HepG2 (cell line): ENCODE data around the gene BCAS3. TPM values are rescaled to one million over a fixed set of nuclear protein-coding genes. Genes with fewer than 3 reads are reported as not detected.

Experiments
- BRCA1 ChIP-seq: sonication (generic); formaldehyde crosslinking; IDR thresholded peaks from 2 replicates; pipeline ENCODE4 v1.4.0; 2020; ENCODE audit warnings: missing genetic modification reagents
- CBX5 ChIP-seq: sonication (generic); formaldehyde crosslinking; IDR thresholded peaks from 2 replicates; pipeline ENCODE4 v1.4.0; 2020; ENCODE audit warnings: missing genetic modification reagents, borderline replicate concordance
- CEBPB ChIP-seq: IDR thresholded peaks from 2 replicates; pipeline ENCODE4 v1.6.1; 2011; ENCODE audit warnings: low read depth, low read length, improper control_type of control experiment, borderline replicate concordance
- CEBPG ChIP-seq: IDR thresholded peaks from 2 replicates; pipeline ENCODE4 v1.6.1; 2016
- FOXJ3 ChIP-seq: sonication (generic); formaldehyde crosslinking; IDR thresholded peaks from 2 replicates; pipeline ENCODE4 v1.4.0; 2020; ENCODE audit warnings: missing genetic modification reagents, mild to moderate bottlenecking, borderline replicate concordance
- WIZ ChIP-seq: sonication (generic); formaldehyde crosslinking; IDR thresholded peaks from 2 replicates; pipeline ENCODE4 v1.5.1; 2020; ENCODE audit warnings: mild to moderate bottlenecking, missing genetic modification reagents
- ZNF232 ChIP-seq: sonication (generic); formaldehyde crosslinking; IDR thresholded peaks from 2 replicates; pipeline ENCODE4 v1.4.0; 2020; ENCODE audit warnings: missing genetic modification reagents, borderline replicate concordance
- ZNF296 ChIP-seq: sonication (generic); formaldehyde crosslinking; conservative IDR thresholded peaks from 2 replicates; pipeline ENCODE4 v1.5.0; 2020; ENCODE audit warnings: mild to moderate bottlenecking, missing genetic modification reagents
- polyA plus RNA-seq, 8 experiments: library from polyadenylated mRNA; depleted of rRNA in 3 of 8; stranded (reverse) in 7 of 8; unstranded in 1 of 8; fragments of >200 nt; fragmentation: Illumina TruSeq in 4 of 8; extraction: Trizol in 4 of 8; gene quantifications; 2 replicates each; pipeline versions ENCODE4 v1.2.1 to v1.2.3, GENCODE V29; 2011 to 2016; ENCODE audit warnings: low read depth in 4 of 8, missing spikeins in 1 of 8, mixed read lengths in 1 of 8; ENCODE audit not compliant: insufficient read depth in 1 of 8
- total RNA-seq, 5 experiments: library from RNA; depleted of rRNA; stranded (reverse); fragments of >200 nt; fragmentation: Illumina TruSeq; extraction: Trizol; gene quantifications; 2 replicates each; pipeline ENCODE4 v1.2.3, GENCODE V29; 2016; ENCODE audit warnings: low read depth in 1 of 5
- TF ChIP-seq, protein P1 (sequence below): IDR thresholded peaks from 2 replicates; pipeline ENCODE4 v1.6.1; 2016; ENCODE audit warnings: low read depth, missing genetic modification reagents, missing compliant biosample characterization
- TF ChIP-seq, protein P2 (sequence below): sonication (generic); formaldehyde crosslinking; IDR thresholded peaks from 2 replicates; pipeline ENCODE4 v1.4.0; 2020; ENCODE audit warnings: missing genetic modification reagents, mild to moderate bottlenecking, borderline replicate concordance
- TF ChIP-seq, protein P3 (sequence below): IDR thresholded peaks from 2 replicates; pipeline ENCODE4 v1.6.1; 2016; ENCODE audit warnings: mild to moderate bottlenecking, missing biosample characterization, missing genetic modification reagents
- TF ChIP-seq, protein P4 (sequence below): sonication (generic); formaldehyde crosslinking; IDR thresholded peaks from 2 replicates; pipeline ENCODE4 v1.5.1; 2020; ENCODE audit warnings: missing genetic modification reagents, mild to moderate bottlenecking, borderline replicate concordance
- TF ChIP-seq, protein P5 (sequence below): sonication (generic); formaldehyde crosslinking; IDR thresholded peaks from 2 replicates; pipeline ENCODE4 v1.4.0; 2020; ENCODE audit warnings: missing genetic modification reagents
- TF ChIP-seq, protein P6 (sequence below): sonication (generic); formaldehyde crosslinking; IDR thresholded peaks from 2 replicates; pipeline ENCODE4 v1.5.0; 2020; ENCODE audit warnings: mild to moderate bottlenecking, missing genetic modification reagents

BCAS3 gene
- total and polyA plus RNA-seq, 2 of the 13 experiments (the other 11 are each of a cell fraction or from before 2014, with no cell fraction given): 10.7 to 11.2 TPM

DNA sequence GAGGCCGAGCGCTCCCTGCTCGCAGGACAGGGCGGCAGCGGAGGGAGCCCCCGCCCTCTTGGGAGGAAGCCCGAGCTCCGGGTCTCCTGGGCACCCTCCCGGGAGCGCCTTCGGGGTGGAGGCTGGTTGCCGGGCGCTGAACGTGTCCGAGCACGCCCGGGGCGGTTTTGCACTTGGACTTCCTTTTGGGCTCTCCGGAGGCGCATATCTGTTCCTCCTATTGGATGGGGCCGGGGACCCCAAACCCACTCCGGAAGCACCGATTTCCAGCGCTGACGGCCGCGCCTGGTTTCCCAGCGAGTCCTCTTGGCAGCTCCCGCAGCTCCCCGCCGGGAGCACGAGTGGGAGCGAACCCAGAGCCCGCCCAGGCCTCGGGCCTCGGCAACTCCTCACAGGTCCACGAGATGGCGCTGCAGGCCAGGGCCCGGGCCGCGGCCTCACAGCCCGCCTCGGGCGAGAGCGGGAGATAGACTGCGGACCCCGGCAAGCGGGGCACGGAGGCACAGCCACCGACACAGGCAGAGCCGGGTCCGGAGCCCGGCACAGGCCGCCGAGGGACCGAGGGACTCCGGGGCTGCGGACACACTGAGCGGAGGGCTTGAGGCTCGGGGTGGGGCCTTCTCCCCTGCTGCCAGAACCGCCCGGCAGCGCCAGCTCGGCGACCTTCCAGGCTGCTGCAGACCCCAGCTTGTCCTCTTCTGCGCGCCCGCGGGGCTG lies 734.6 kb downstream of the BCAS3 start (continued):
- TF ChIP-seq, protein P1, sequence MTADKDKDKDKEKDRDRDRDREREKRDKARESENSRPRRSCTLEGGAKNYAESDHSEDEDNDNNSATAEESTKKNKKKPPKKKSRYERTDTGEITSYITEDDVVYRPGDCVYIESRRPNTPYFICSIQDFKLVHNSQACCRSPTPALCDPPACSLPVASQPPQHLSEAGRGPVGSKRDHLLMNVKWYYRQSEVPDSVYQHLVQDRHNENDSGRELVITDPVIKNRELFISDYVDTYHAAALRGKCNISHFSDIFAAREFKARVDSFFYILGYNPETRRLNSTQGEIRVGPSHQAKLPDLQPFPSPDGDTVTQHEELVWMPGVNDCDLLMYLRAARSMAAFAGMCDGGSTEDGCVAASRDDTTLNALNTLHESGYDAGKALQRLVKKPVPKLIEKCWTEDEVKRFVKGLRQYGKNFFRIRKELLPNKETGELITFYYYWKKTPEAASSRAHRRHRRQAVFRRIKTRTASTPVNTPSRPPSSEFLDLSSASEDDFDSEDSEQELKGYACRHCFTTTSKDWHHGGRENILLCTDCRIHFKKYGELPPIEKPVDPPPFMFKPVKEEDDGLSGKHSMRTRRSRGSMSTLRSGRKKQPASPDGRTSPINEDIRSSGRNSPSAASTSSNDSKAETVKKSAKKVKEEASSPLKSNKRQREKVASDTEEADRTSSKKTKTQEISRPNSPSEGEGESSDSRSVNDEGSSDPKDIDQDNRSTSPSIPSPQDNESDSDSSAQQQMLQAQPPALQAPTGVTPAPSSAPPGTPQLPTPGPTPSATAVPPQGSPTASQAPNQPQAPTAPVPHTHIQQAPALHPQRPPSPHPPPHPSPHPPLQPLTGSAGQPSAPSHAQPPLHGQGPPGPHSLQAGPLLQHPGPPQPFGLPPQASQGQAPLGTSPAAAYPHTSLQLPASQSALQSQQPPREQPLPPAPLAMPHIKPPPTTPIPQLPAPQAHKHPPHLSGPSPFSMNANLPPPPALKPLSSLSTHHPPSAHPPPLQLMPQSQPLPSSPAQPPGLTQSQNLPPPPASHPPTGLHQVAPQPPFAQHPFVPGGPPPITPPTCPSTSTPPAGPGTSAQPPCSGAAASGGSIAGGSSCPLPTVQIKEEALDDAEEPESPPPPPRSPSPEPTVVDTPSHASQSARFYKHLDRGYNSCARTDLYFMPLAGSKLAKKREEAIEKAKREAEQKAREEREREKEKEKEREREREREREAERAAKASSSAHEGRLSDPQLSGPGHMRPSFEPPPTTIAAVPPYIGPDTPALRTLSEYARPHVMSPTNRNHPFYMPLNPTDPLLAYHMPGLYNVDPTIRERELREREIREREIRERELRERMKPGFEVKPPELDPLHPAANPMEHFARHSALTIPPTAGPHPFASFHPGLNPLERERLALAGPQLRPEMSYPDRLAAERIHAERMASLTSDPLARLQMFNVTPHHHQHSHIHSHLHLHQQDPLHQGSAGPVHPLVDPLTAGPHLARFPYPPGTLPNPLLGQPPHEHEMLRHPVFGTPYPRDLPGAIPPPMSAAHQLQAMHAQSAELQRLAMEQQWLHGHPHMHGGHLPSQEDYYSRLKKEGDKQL (CRISPR knock-in tag): peak; percentile 37; the same call in 1 of the 2 replicates
- TF ChIP-seq, protein P2, sequence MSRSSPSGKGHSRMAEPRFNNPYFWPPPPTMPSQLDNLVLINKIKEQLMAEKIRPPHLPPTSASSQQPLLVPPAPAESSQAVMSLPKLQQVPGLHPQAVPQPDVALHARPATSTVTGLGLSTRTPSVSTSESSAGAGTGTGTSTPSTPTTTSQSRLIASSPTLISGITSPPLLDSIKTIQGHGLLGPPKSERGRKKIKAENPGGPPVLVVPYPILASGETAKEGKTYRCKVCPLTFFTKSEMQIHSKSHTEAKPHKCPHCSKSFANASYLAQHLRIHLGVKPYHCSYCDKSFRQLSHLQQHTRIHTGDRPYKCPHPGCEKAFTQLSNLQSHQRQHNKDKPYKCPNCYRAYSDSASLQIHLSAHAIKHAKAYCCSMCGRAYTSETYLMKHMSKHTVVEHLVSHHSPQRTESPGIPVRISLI (CRISPR knock-in tag): peak; percentile 46; the same call in 1 of the 2 replicates
- TF ChIP-seq, protein P3, sequence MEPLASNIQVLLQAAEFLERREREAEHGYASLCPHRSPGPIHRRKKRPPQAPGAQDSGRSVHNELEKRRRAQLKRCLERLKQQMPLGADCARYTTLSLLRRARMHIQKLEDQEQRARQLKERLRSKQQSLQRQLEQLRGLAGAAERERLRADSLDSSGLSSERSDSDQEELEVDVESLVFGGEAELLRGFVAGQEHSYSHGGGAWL (CRISPR knock-in tag): peak; percentile 93
- TF ChIP-seq, protein P4, sequence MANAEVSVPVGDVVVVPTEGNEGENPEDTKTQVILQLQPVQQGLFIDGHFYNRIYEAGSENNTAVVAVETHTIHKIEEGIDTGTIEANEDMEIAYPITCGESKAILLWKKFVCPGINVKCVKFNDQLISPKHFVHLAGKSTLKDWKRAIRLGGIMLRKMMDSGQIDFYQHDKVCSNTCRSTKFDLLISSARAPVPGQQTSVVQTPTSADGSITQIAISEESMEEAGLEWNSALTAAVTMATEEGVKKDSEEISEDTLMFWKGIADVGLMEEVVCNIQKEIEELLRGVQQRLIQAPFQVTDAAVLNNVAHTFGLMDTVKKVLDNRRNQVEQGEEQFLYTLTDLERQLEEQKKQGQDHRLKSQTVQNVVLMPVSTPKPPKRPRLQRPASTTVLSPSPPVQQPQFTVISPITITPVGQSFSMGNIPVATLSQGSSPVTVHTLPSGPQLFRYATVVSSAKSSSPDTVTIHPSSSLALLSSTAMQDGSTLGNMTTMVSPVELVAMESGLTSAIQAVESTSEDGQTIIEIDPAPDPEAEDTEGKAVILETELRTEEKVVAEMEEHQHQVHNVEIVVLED (CRISPR knock-in tag): no peak
- TF ChIP-seq WIZ (CRISPR knock-in tag) (no peak; the same call in 1 of the 2 replicates), ZNF296 (CRISPR knock-in tag) (no peak; the same call in 1 of the 2 replicates), BRCA1 (CRISPR knock-in tag) (peak; percentile 93; the same call in 1 of the 2 replicates), ZNF232 (CRISPR knock-in tag) (peak; percentile 44; the same call in 1 of the 2 replicates), CEBPG (CRISPR knock-in tag) (peak; percentile 20; the same call in 1 of the 2 replicates), CEBPB (no peak), CBX5 (no peak), FOXJ3 (CRISPR knock-in tag) (peak; percentile 19; the same call in 1 of the 2 replicates)
- TF ChIP-seq, protein P5, sequence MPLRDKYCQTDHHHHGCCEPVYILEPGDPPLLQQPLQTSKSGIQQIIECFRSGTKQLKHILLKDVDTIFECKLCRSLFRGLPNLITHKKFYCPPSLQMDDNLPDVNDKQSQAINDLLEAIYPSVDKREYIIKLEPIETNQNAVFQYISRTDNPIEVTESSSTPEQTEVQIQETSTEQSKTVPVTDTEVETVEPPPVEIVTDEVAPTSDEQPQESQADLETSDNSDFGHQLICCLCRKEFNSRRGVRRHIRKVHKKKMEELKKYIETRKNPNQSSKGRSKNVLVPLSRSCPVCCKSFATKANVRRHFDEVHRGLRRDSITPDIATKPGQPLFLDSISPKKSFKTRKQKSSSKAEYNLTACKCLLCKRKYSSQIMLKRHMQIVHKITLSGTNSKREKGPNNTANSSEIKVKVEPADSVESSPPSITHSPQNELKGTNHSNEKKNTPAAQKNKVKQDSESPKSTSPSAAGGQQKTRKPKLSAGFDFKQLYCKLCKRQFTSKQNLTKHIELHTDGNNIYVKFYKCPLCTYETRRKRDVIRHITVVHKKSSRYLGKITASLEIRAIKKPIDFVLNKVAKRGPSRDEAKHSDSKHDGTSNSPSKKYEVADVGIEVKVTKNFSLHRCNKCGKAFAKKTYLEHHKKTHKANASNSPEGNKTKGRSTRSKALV: no peak; the same call in 1 of the 2 replicates
- TF ChIP-seq, protein P6, sequence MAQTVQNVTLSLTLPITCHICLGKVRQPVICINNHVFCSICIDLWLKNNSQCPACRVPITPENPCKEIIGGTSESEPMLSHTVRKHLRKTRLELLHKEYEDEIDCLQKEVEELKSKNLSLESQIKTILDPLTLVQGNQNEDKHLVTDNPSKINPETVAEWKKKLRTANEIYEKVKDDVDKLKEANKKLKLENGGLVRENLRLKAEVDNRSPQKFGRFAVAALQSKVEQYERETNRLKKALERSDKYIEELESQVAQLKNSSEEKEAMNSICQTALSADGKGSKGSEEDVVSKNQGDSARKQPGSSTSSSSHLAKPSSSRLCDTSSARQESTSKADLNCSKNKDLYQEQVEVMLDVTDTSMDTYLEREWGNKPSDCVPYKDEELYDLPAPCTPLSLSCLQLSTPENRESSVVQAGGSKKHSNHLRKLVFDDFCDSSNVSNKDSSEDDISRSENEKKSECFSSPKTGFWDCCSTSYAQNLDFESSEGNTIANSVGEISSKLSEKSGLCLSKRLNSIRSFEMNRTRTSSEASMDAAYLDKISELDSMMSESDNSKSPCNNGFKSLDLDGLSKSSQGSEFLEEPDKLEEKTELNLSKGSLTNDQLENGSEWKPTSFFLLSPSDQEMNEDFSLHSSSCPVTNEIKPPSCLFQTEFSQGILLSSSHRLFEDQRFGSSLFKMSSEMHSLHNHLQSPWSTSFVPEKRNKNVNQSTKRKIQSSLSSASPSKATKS (CRISPR knock-in tag): 0 out of 2 replicates have a peak, but pooled peaks have one; percentile 66
